Measurements from ENCODE around the gene JMJD1C.

- no peak for TF ChIP-seq ZNF274 (IDR thresholded peaks at IDR 0.05; ENCODE audit: low read depth, low read length)
- no peak for TF ChIP-seq ELF1 (IDR thresholded peaks at IDR 0.05; ENCODE audit: borderline replicate concordance, low read depth)
- TF ChIP-seq CTCF (IDR thresholded peaks at IDR 0.05 in 2 of 3, conservative IDR thresholded peaks at IDR 0.05 in 1 of 3; ENCODE audit: borderline replicate concordance in 1 of 3, insufficient read depth in 1 of 3, low read depth in 2 of 3, low read length in 2 of 3) = no peak
- TF ChIP-seq SP1 (IDR thresholded peaks at IDR 0.05; ENCODE audit: low read depth) = no peak
- no peak for TF ChIP-seq POLR2A (IDR thresholded peaks at IDR 0.05; ENCODE audit: borderline replicate concordance, extremely low read depth, insufficient read depth, insufficient read length)
- no peak for TF ChIP-seq POLR2AphosphoS5 (IDR thresholded peaks at IDR 0.05; ENCODE audit: low read depth, low read length)
- no peak for TF ChIP-seq ZFX (IDR thresholded peaks at IDR 0.05)
- no peak for TF ChIP-seq FOSL1 (IDR thresholded peaks at IDR 0.05; ENCODE audit: low read depth)
- TF ChIP-seq EZH2 (IDR thresholded peaks at IDR 0.05) = no peak
- no peak for TF ChIP-seq ZBTB33 (IDR thresholded peaks at IDR 0.05; ENCODE audit: extremely low read depth, insufficient replicate concordance, low read length)
- no peak for TF ChIP-seq RAD21 (IDR thresholded peaks at IDR 0.05; ENCODE audit: low read depth)
- TF ChIP-seq REST (IDR thresholded peaks at IDR 0.05; ENCODE audit: low read depth) = no peak
Measured at GRCh38 chr10:63478564-63478963, 12.8 kb upstream of the JMJD1C start.

Measured in HCT116 (cell line).